Bronchial epithelial cell (primary cell): Measurements from ENCODE around the gene CSK. TPM values are rescaled to one million over a fixed set of nuclear protein-coding genes. Genes with fewer than 3 reads are reported as not detected.

Experiments used
- DNase-seq: peaks from one replicate; pipeline ENCODE4 v3.0.0-alpha.2; 2010; ENCODE audit warnings: low read depth
- FAIRE-seq: peaks from 2 replicates; lab custom pipeline; 2011; peaks lifted over from hg19 to GRCh38; lab: Jason Lieb, UNC
- H3K27me3 ChIP-seq: 2 replicates; pipeline ENCODE4 v1.5.1; 2011; ENCODE audit warnings: low read length; ENCODE audit not compliant: control insufficient read depth, insufficient read depth
- H3K36me3 ChIP-seq: 2 replicates; pipeline ENCODE4 v1.5.1; 2011; ENCODE audit warnings: low read length; ENCODE audit not compliant: control insufficient read depth, insufficient read depth
- H3K4me3 ChIP-seq: 2 replicates; pipeline ENCODE4 v1.5.1; 2011; ENCODE audit warnings: mild to moderate bottlenecking, low read depth, low read length, control low read depth
- total RNA-seq: library from RNA; depleted of rRNA; stranded (reverse); fragments of >200 nt; gene quantifications from 2 replicates; pipeline ENCODE4 v1.2.1, GENCODE V29; 2014
- TF ChIP-seq, protein P1 (sequence below): IDR thresholded peaks from 2 replicates; pipeline ENCODE4 v1.5.1; 2011; ENCODE audit warnings: mild to moderate bottlenecking, moderate library complexity, low read length, control low read depth, inconsistent platforms; ENCODE audit not compliant: insufficient read depth, severe bottlenecking

CSK gene
- total RNA-seq, 1 donor from 2014 or later: 29.2 TPM

DNA sequence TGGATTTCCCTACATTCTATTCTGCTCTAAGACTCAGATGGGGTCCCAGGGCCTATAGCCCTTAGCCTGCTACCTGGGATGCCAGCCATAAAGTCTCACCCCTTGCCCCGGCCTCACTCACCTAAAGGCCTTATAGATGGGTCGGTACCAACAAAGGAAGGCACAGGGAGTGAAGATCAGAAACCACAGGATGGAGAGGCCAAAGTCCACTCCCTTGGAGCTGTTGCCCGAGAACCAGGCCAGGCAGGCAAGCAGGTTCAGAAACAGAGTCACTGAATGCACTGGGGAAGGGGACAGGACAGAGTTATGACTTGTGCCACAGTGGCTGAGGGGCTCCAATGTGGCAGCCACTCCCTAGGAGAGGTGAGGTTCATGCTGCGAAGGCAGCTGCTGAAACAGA, 68.5 kb downstream of the CSK start:
- Histone ChIP-seq H3K36me3 (peaks cover 34% of the 10 kb centered on the region), H3K27me3 (no peaks in the 10 kb centered on the region), H3K4me3 (no peak overlapping the region)
- FAIRE-seq (no peak), DNase-seq (no peak)
- TF ChIP-seq, protein P1, sequence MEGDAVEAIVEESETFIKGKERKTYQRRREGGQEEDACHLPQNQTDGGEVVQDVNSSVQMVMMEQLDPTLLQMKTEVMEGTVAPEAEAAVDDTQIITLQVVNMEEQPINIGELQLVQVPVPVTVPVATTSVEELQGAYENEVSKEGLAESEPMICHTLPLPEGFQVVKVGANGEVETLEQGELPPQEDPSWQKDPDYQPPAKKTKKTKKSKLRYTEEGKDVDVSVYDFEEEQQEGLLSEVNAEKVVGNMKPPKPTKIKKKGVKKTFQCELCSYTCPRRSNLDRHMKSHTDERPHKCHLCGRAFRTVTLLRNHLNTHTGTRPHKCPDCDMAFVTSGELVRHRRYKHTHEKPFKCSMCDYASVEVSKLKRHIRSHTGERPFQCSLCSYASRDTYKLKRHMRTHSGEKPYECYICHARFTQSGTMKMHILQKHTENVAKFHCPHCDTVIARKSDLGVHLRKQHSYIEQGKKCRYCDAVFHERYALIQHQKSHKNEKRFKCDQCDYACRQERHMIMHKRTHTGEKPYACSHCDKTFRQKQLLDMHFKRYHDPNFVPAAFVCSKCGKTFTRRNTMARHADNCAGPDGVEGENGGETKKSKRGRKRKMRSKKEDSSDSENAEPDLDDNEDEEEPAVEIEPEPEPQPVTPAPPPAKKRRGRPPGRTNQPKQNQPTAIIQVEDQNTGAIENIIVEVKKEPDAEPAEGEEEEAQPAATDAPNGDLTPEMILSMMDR: no peak

DNA sequence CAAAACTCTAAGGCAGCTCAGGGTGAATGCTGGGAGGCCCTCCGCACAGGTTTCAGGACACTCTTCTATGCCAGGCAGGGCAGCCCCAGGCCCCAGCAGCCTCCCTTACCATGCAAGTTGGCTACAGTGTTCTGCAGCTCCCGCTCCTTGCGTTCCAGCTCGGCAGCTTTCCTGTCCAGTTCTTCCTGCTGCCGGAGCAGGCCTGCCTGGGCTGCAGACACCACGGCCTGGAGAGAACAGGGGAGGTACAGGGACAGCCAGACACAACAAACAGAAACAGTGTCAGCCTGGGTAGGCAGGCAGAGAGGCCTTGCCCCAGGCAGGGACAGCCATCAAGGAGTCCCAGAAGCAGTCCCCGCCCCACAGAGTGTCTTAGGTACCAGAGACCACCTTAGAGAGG, 70.1 kb downstream of the CSK start:
- TF ChIP-seq, protein P1: no peak
- DNase-seq: no peak
- Histone ChIP-seq H3K4me3 (no peak overlapping the region), H3K27me3 (no peaks in the 10 kb centered on the region), H3K36me3 (peaks cover 32% of the 10 kb centered on the region)
- FAIRE-seq: no peak

Other genes starting within 250 kb of the CSK start
- gene ARID3B, start 240.9 kb upstream of the CSK start, total RNA-seq: 3.4 and 4.7 TPM in 2 replicates
- gene CLK3, start 166.2 kb upstream of the CSK start, total RNA-seq: 66.3 and 115 TPM in 2 replicates
- 6.1 and 8.6 TPM in 2 replicates for gene EDC3, start 86.1 kb upstream of the CSK start, total RNA-seq
- gene CYP1A1, start 56.6 kb upstream of the CSK start, total RNA-seq: 0.26 TPM in 2 replicates
- not detected in 2 replicates for gene CYP1A2, start 33.2 kb upstream of the CSK start, total RNA-seq
- under 0.01 TPM in 1 of 2 replicates, not detected in the other for gene LMAN1L, start 30.8 kb downstream of the CSK start, total RNA-seq
- not detected in 2 replicates for gene CPLX3, start 44.5 kb downstream of the CSK start, total RNA-seq
- 17.4 and 23.6 TPM in 2 replicates for gene ULK3, start 61.1 kb downstream of the CSK start, total RNA-seq
- gene SCAMP2, start 91.3 kb downstream of the CSK start, total RNA-seq: 20.5 and 30.7 TPM in 2 replicates
- 25.0 and 35.0 TPM in 2 replicates for gene MPI, start 108.0 kb downstream of the CSK start, total RNA-seq
- 67.3 and 72.4 TPM in 2 replicates for gene FAM219B, start 124.8 kb downstream of the CSK start, total RNA-seq
- gene COX5A, start 156.0 kb downstream of the CSK start, total RNA-seq: 55.3 and 66.6 TPM in 2 replicates
- gene RPP25, start 174.7 kb downstream of the CSK start, total RNA-seq: 3.3 and 8.7 TPM in 2 replicates
- gene SCAMP5, start 213.5 kb downstream of the CSK start, total RNA-seq: 0.13 and 1.3 TPM in 2 replicates
- gene PPCDC, start 241.5 kb downstream of the CSK start, total RNA-seq: 13.2 and 14.8 TPM in 2 replicates